Right atrium auricular region (tissue), 2 donors: ENCODE results near the gene JAKMIP1. TPM values are rescaled to one million over a fixed set of nuclear protein-coding genes. Genes with fewer than 3 reads are reported as not detected.

Experiments
- DNase-seq: peaks from one replicate; pipeline ENCODE4 v3.0.0-alpha.2; 2019; ENCODE audit warnings: low spot score
- H3K27ac ChIP-seq, 2 donors: fragments of 200-600 bp; sonication (generic); 1 replicate in 1 of 2; 2 replicates in 1 of 2; pipeline ENCODE4 v1.5.1; 2016 to 2019
- H3K27me3 ChIP-seq, 2 donors: fragments of 200-600 bp; sonication (generic); one replicate each; pipeline versions ENCODE4 v1.5.1 to v1.6.0; 2017 to 2019
- H3K36me3 ChIP-seq: fragments of 200-600 bp; sonication (generic); one replicate; pipeline ENCODE4 v1.5.1; 2016
- H3K4me1 ChIP-seq, 2 donors: fragments of 200-600 bp; sonication (generic); one replicate each; pipeline versions ENCODE4 v1.5.1 to v1.6.0; 2017 to 2019
- H3K4me3 ChIP-seq, 2 donors: fragments of 200-600 bp; sonication (generic); 1 replicate in 1 of 2; 2 replicates in 1 of 2; pipeline ENCODE4 v1.5.1; 2017 to 2019; ENCODE audit warnings: mild to moderate bottlenecking in 1 of 2, moderate library complexity in 1 of 2
- H3K9me3 ChIP-seq, 2 donors: fragments of 200-600 bp; sonication (generic); one replicate each; pipeline ENCODE4 v1.5.1; 2019
- total RNA-seq, 2 donors: library from RNA; depleted of rRNA; stranded (reverse); fragments of >200 nt; gene quantifications; one replicate each; pipeline ENCODE4 v1.1.0, GENCODE V29; 2016
- TF ChIP-seq, protein P1 (sequence below), 2 donors: fragments of 200-600 bp; sonication (generic); IDR thresholded peaks; one replicate each; pipeline ENCODE4 v1.5.1; 2019; ENCODE audit warnings: antibody characterized with exemption in 2 of 2

Gene JAKMIP1
- total RNA-seq, 2 donors from 2014 or later, result 0.30 to 0.59 TPM

DNA sequence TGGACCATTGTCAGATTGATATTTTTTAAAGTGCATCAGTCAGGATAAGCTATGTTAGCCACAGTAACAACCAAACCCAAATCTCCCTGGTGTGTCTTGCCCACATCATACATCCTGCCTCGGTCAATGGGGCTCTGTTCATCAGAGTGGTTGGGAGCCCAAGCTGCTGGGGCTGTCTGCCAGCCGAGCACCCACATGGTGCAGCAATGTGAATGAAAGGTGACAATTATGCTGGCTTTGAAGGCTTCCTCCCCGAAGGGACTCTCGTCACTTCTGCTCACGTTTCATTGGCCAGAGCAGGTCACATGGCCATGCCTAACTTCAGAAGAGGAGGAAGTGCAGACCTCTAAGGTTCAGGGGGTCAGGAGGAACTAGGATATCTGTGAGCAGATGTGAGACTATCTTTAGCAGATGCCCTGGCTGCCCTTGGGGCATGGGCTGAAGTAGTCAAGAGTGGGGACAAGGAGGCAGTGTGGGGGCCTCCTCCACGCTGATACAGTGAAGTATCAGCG lies 1.3 kb upstream of the JAKMIP1 start:
- Histone ChIP-seq H3K27me3 (peaks cover 4 to 12% of the 10 kb centered on the region in 2 donors), H3K36me3 (no peaks in the 10 kb centered on the region), H3K4me1 (peaks cover 0 to 17% of the 10 kb centered on the region in 2 donors), H3K27ac (no peak overlapping the region), H3K9me3 (no peaks in the 10 kb centered on the region), H3K4me3 (no peak overlapping the region)
- DNase-seq, result no peak
- TF ChIP-seq, protein P1, sequence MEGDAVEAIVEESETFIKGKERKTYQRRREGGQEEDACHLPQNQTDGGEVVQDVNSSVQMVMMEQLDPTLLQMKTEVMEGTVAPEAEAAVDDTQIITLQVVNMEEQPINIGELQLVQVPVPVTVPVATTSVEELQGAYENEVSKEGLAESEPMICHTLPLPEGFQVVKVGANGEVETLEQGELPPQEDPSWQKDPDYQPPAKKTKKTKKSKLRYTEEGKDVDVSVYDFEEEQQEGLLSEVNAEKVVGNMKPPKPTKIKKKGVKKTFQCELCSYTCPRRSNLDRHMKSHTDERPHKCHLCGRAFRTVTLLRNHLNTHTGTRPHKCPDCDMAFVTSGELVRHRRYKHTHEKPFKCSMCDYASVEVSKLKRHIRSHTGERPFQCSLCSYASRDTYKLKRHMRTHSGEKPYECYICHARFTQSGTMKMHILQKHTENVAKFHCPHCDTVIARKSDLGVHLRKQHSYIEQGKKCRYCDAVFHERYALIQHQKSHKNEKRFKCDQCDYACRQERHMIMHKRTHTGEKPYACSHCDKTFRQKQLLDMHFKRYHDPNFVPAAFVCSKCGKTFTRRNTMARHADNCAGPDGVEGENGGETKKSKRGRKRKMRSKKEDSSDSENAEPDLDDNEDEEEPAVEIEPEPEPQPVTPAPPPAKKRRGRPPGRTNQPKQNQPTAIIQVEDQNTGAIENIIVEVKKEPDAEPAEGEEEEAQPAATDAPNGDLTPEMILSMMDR (IDR thresholded peaks at IDR 0.05), result no peak

DNA sequence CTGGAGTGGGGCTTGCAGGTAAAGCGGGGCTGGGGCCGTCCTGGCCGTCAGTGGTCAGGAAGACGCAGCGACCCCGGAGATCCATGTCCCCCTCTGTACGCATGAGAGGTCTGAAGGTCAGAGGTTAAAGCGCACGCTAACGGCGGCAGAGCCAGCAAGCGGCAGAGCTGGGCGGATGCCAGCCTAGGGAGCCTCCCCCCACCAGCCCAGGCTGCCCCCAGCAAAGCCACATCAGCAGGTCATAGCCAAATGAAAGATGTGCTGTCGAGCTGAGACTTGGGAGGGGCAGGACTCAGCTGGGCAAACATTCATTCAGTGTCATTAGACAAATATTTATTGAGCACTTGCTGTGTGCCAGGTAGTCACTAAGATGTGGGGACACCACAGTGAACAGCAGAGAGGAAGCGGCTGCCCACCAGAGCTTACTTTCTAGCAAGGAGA lies 593 bp upstream of the JAKMIP1 start:
- Histone ChIP-seq H3K4me1 (peaks cover 0 to 17% of the 10 kb centered on the region in 2 donors), H3K4me3 (peak overlapping the region; percentile 28 to 55), H3K27me3 (peaks cover 4 to 12% of the 10 kb centered on the region in 2 donors), H3K9me3 (no peaks in the 10 kb centered on the region), H3K36me3 (no peaks in the 10 kb centered on the region), H3K27ac (no peak overlapping the region)
- TF ChIP-seq, protein P1 (IDR thresholded peaks at IDR 0.05), result no peak
- no peak for DNase-seq

DNA sequence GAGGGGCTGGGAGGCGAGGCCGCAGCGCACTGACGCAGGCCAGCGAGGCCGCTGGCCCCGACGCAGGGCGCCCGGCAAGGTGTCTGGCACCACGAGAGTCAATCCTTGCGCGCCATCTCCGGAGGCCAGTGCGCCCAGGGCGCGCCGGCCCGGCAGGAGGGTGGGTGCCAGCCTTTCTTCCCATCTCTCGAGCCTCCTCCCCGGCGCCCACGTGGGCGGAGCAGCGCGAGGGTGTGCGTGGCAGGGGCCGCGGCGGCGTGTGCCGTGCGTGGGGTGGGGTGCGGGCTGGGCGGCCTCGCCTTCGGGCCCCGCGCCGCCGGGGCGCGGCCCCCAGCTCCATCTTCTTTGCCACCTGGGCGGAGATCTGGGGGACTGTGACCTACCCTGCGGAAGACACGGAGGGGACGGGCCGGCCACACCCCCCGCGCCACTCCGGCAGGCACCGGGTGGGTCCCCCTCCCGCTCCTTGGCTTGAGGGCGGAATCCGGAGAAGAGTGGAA lies 877 bp downstream of the JAKMIP1 start:
- peaks cover 4 to 12% of the 10 kb centered on the region in 2 donors for H3K27me3 ChIP-seq
- no peaks in the 10 kb centered on the region for H3K9me3 ChIP-seq
- H3K27ac ChIP-seq, result no peak overlapping the region
- TF ChIP-seq, protein P1 (IDR thresholded peaks at IDR 0.05), result no peak
- H3K36me3 ChIP-seq, result no peaks in the 10 kb centered on the region
- peak overlapping the region in 1 of 2 donors; percentile 55 for H3K4me3 ChIP-seq
- peaks cover 0 to 17% of the 10 kb centered on the region in 2 donors for H3K4me1 ChIP-seq
- DNase-seq, result no peak

DNA sequence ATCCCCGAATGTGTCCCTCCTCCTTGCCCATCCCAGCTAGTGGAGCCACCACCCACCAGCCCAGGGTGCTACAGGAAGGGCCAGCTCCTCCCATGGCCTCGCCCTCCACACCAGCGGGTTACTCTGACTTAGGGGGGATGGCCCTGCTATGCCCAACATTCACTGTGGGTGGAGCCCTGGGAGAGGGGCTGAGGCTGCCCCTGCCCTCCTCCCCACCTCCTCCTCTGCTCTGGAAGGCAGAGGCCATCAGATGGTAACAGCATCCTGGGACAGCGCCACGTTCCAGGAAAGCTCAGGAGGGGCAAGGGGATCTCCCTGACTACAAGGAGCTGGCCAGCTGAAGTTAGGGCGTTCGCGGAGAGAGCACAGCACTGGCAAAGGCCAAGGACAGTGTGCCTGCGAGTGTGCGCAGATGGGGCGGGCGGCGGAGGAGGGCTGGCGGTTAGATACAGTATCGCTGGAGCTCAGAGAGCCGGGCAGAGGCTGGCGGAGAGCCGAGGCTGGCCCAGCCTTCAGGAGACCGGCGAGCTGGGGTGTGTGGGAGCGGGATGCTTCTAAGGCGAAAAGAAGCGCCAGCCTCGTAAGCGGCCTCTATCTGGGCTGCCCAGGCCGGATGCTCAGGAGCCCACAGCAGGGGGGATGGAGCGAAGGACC lies 1.5 kb downstream of the JAKMIP1 start:
- Histone ChIP-seq H3K4me3 (peak overlapping the region in 1 of 2 donors; percentile 55), H3K27ac (no peak overlapping the region)

DNA sequence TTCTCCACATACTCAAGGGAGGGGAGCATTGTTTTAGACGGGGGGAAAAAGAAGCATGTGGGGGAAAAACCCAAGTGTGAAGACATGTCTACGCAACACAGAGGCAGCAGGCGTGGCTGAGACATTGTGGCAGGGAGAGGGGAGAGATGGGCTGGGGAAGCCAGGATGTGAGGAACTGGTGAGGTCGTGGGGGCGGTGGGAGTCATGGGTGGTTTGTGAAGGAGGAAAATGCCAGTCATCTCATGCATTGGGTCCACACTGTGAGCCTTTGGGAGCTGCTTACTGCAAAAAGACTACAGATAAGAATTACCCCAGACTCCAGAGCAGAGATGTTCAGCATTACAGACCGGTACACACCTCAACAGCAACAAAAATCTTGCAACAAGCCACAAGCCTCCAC lies 2.1 kb downstream of the JAKMIP1 start:
- Histone ChIP-seq H3K27ac (no peak overlapping the region), H3K9me3 (no peaks in the 10 kb centered on the region), H3K27me3 (peaks cover 4 to 12% of the 10 kb centered on the region in 2 donors), H3K4me3 (no peak overlapping the region), H3K4me1 (peaks cover 0 to 17% of the 10 kb centered on the region in 2 donors), H3K36me3 (no peaks in the 10 kb centered on the region)
- DNase-seq, result no peak
- TF ChIP-seq, protein P1 (IDR thresholded peaks at IDR 0.05), result no peak

More for the DNA sequence above, 1.5 kb downstream of the JAKMIP1 start:
- H3K9me3 ChIP-seq, result no peaks in the 10 kb centered on the region
- TF ChIP-seq, protein P1 (IDR thresholded peaks at IDR 0.05), result no peak
- H3K36me3 ChIP-seq, result no peaks in the 10 kb centered on the region
- peaks cover 4 to 12% of the 10 kb centered on the region in 2 donors for H3K27me3 ChIP-seq
- peaks cover 0 to 17% of the 10 kb centered on the region in 2 donors for H3K4me1 ChIP-seq
- no peak for DNase-seq
